Cortex of kidney (tissue), 1 donor: ENCODE measurements around the gene CRIP3.

Experiments
- DNase-seq: peaks from one replicate; lab custom pipeline; 2025; lab: John Stamatoyannopoulos, UW

CRIP3 gene

GRCh38 chr6:43287717-43288679 lies 20.6 kb downstream of the CRIP3 start:
- DNase-seq, result no peak

GRCh38 chr6:43286980-43287716 lies 21.5 kb downstream of the CRIP3 start:
- DNase-seq, result no peak

GRCh38 chr6:43286456-43286979 lies 22.1 kb downstream of the CRIP3 start:
- no peak for DNase-seq

- DNase-seq, result no peak
Measured at GRCh38 chr6:43285832-43286231, 22.8 kb downstream of the CRIP3 start.

GRCh38 chr6:43284991-43285781 lies 23.4 kb downstream of the CRIP3 start:
- no peak for DNase-seq

GRCh38 chr6:43283905-43284304 lies 24.7 kb downstream of the CRIP3 start:
- DNase-seq, result no peak

GRCh38 chr6:43283514-43283901 lies 25.1 kb downstream of the CRIP3 start:
- DNase-seq, result no peak

GRCh38 chr6:43282636-43283513 lies 25.8 kb downstream of the CRIP3 start:
- DNase-seq, result no peak

- no peak for DNase-seq
Measured at GRCh38 chr6:43282060-43282459, 26.6 kb downstream of the CRIP3 start.

- DNase-seq, result no peak
Measured at GRCh38 chr6:43280234-43280633, 28.4 kb downstream of the CRIP3 start.

GRCh38 chr6:43278524-43279078 lies 30.0 kb downstream of the CRIP3 start:
- no peak for DNase-seq

GRCh38 chr6:43277643-43278523 lies 30.7 kb downstream of the CRIP3 start:
- DNase-seq, result no peak

- no peak for DNase-seq
Measured at GRCh38 chr6:43277306-43277642, 31.4 kb downstream of the CRIP3 start.

GRCh38 chr6:43276577-43277305 lies 31.9 kb downstream of the CRIP3 start:
- no peak for DNase-seq

- no peak for DNase-seq
Measured at GRCh38 chr6:43275801-43276576, 32.6 kb downstream of the CRIP3 start.

GRCh38 chr6:43274916-43275597 lies 33.6 kb downstream of the CRIP3 start:
- DNase-seq, result no peak

- DNase-seq, result no peak
Measured at GRCh38 chr6:43274127-43274915, 34.3 kb downstream of the CRIP3 start.
